HL-60 (cell line): ENCODE measurements around the gene WASL.

ENCODE experiments used
- DNase-seq, 2 experiments: peaks; one replicate each; pipeline ENCODE4 v3.0.0-alpha.2; 2010 to 2020; ENCODE audit warnings: low read depth in 1 of 2, low spot score in 1 of 2
- H3K27ac ChIP-seq: fragments of 250-450 bp; sonication (Bioruptor Pico); replicated peaks from 2 replicates; pipeline ENCODE4 v1.5.1; 2020; ENCODE audit warnings: mild to moderate bottlenecking, moderate library complexity
- H3K27me3 ChIP-seq: fragments of 250-450 bp; sonication (Bioruptor Pico); 2 replicates; pipeline ENCODE4 v1.5.1; 2021; ENCODE audit warnings: mild to moderate bottlenecking, moderate library complexity; ENCODE audit not compliant: insufficient read depth, poor library complexity, severe bottlenecking
- H3K4me3 ChIP-seq: replicated peaks from 2 replicates; pipeline ENCODE4 v1.5.1; 2011; ENCODE audit warnings: mild to moderate bottlenecking, control low read depth, low read length; ENCODE audit not compliant: insufficient read depth
- CTCF ChIP-seq: IDR thresholded peaks from one replicate; pipeline ENCODE4 v1.5.1; 2011; ENCODE audit warnings: low read length, control low read depth, inconsistent platforms; ENCODE audit not compliant: insufficient read depth
- GABPA ChIP-seq: IDR thresholded peaks from 2 replicates; pipeline ENCODE4 v1.6.1; 2012; ENCODE audit warnings: low read depth
- POLR2AphosphoS5 ChIP-seq: IDR thresholded peaks from 2 replicates; pipeline ENCODE4 v1.6.1; 2012; ENCODE audit warnings: low read depth
- SPI1 ChIP-seq: IDR thresholded peaks from 2 replicates; pipeline ENCODE4 v1.6.1; 2012; ENCODE audit warnings: low read depth, mild to moderate bottlenecking, borderline replicate concordance
- TF ChIP-seq, protein P1 (sequence below): IDR thresholded peaks from 2 replicates; pipeline ENCODE4 v1.6.1; 2012; ENCODE audit warnings: low read depth; ENCODE audit not compliant: insufficient replicate concordance

The WASL gene

DNA sequence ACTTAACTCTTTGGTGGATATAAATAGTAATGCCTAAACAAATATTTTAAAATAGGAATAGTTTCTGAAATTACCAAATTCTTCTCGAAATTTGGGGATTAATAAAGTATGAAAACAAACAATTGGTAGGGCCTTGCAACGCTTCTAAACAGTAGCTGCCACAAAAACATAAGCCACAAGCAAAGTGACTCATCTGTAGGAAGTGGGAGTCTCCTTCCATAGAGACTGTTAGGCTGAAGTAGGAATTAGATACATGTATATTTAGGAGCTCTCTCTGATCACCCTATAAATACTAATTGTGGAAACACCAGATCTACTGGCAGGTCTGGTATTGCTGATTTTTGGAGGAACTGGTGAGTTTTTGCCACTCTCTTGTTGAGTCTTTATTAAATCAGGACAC, 98.8 kb downstream of the WASL start:
- TF ChIP-seq GABPA (no peak), CTCF (no peak), SPI1 (no peak), POLR2AphosphoS5 (no peak)
- TF ChIP-seq, protein P1, sequence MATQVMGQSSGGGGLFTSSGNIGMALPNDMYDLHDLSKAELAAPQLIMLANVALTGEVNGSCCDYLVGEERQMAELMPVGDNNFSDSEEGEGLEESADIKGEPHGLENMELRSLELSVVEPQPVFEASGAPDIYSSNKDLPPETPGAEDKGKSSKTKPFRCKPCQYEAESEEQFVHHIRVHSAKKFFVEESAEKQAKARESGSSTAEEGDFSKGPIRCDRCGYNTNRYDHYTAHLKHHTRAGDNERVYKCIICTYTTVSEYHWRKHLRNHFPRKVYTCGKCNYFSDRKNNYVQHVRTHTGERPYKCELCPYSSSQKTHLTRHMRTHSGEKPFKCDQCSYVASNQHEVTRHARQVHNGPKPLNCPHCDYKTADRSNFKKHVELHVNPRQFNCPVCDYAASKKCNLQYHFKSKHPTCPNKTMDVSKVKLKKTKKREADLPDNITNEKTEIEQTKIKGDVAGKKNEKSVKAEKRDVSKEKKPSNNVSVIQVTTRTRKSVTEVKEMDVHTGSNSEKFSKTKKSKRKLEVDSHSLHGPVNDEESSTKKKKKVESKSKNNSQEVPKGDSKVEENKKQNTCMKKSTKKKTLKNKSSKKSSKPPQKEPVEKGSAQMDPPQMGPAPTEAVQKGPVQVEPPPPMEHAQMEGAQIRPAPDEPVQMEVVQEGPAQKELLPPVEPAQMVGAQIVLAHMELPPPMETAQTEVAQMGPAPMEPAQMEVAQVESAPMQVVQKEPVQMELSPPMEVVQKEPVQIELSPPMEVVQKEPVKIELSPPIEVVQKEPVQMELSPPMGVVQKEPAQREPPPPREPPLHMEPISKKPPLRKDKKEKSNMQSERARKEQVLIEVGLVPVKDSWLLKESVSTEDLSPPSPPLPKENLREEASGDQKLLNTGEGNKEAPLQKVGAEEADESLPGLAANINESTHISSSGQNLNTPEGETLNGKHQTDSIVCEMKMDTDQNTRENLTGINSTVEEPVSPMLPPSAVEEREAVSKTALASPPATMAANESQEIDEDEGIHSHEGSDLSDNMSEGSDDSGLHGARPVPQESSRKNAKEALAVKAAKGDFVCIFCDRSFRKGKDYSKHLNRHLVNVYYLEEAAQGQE: no peak
- Histone ChIP-seq H3K27ac (no peak overlapping the region), H3K4me3 (no peak overlapping the region), H3K27me3 (no peaks in the 10 kb centered on the region)
- DNase-seq: no peak

- no peak overlapping the region for H3K27ac ChIP-seq
- H3K27me3 ChIP-seq: no peaks in the 10 kb centered on the region
- no peak for DNase-seq
- no peak overlapping the region for H3K4me3 ChIP-seq
- TF ChIP-seq, protein P1: no peak
- TF ChIP-seq CTCF: no peak
- TF ChIP-seq POLR2AphosphoS5: no peak
- no peak for TF ChIP-seq SPI1
- no peak for TF ChIP-seq GABPA
Measured at GRCh38 chr7:123647106-123647730, 101.6 kb downstream of the WASL start.

DNA sequence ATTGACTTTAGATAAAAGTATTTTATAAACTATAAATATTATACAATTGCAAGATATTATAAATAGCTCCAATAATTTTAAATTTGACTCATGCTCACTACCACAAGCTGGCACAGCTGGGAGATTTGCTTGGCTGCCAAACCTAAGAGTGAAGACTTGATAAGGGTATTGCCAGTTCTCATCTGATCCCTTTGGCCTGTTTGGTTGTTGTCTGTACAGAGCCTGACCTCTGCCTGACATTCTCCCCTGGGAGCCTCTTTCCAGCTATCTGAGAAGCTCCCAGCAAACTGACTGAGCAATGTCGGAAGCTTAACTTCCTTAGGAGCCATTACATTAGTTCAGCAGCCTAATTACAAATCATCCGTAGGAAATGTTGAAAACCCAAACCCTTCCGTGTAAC, 103.3 kb downstream of the WASL start:
- TF ChIP-seq, protein P1: no peak
- no peak for TF ChIP-seq CTCF
- Histone ChIP-seq H3K27ac (no peak overlapping the region), H3K4me3 (no peak overlapping the region), H3K27me3 (no peaks in the 10 kb centered on the region)
- DNase-seq: no peak
